ENCODE measurements around the gene ABCC3. TPM values are rescaled to one million over a fixed set of nuclear protein-coding genes. Genes with fewer than 3 reads are reported as not detected.

Gene ABCC3
- total and polyA plus RNA-seq, 2 of the 8 experiments (the other 6 are each of a cell fraction or from before 2014, with no cell fraction given): 0.35 to 0.37 TPM

DNA sequence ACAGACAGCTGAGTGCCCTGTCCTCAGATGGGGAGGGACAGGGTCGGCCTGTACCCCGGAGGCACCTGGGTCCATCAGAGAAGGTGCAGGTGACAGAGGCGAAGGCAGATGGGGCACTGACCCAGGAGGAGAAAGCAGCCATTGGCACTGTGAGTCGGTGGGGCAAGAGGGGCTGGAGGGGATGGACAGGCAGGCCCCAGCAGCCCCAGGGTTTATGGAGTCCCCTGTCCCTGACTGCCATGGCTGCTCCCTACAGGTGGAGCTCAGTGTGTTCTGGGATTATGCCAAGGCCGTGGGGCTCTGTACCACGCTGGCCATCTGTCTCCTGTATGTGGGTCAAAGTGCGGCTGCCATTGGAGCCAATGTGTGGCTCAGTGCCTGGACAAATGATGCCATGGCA is 40.9 kb downstream of the ABCC3 start:
- H3K4ac ChIP-seq (replicated peaks; ENCODE audit: insufficient read length, low read depth, low read length): no peak overlapping the region
- no peak overlapping the region for H3K4me3 ChIP-seq (ENCODE audit: extremely low read depth in 1 of 4, insufficient read depth in 2 of 4, low read depth in 3 of 4, low read length in 4 of 4)
- H3K79me2 ChIP-seq (ENCODE audit: control insufficient read depth in 1 of 2, insufficient read depth in 2 of 2, low read length in 2 of 2): no peaks in the 10 kb centered on the region
- no peak overlapping the region for H3K14ac ChIP-seq (ENCODE audit: insufficient read length)
- 94% methylated on average over 7 of the region's 7 CpGs; no CpG with 5 or more reads in 1 of the 2 experiments for WGBS, 2 experiments (ENCODE audit: extremely low coverage in 1 of 2, insufficient coverage in 1 of 2, insufficient read length in 1 of 2, insufficient replicate concordance in 2 of 2, low coverage in 1 of 2, low lambda C conversion rate in 2 of 2, missing lambda C conversion rate in 1 of 2)
- POLR2A ChIA-PET (ENCODE audit: partially characterized antibody): interaction anchor here (1.5 kb wide), 1 partner anchor 9 kb away, joined by 3 read pairs; no protein-coding TSS in a partner anchor
- H2BK20ac ChIP-seq (ENCODE audit: low read length): no peak overlapping the region
- no peak overlapping the region for H4K91ac ChIP-seq (replicated peaks; ENCODE audit: insufficient read length, low read length)
- H3K23me2 ChIP-seq (ENCODE audit: low read depth, low read length): no peaks in the 10 kb centered on the region
- no peaks in the 10 kb centered on the region for H3K36me3 ChIP-seq (ENCODE audit: control insufficient read depth in 2 of 4, insufficient read depth in 4 of 4, low read length in 3 of 4)
- no peak overlapping the region for H2BK12ac ChIP-seq (ENCODE audit: low read depth, low read length)
- H3K9me3 ChIP-seq (ENCODE audit: insufficient read depth in 2 of 2, low read depth in 1 of 2, low read length in 1 of 2): no peaks in the 10 kb centered on the region
- no peak overlapping the region for H4K8ac ChIP-seq (ENCODE audit: extremely low read depth, insufficient read depth, low read length)
- no peaks in the 10 kb centered on the region for H4K20me1 ChIP-seq (replicated peaks in 1 of 2; ENCODE audit: control insufficient read depth in 1 of 2, insufficient read depth in 2 of 2, low read length in 2 of 2)
- no peak for DNase-seq (ENCODE audit: low read depth in 1 of 2, low spot score in 2 of 2)
- H3K56ac ChIP-seq (replicated peaks; ENCODE audit: insufficient read length, low read depth, low read length): no peak overlapping the region
- no peak for FAIRE-seq
- H3K79me1 ChIP-seq (ENCODE audit: low read depth, low read length): no peaks in the 10 kb centered on the region
- H3K23ac ChIP-seq (ENCODE audit: insufficient read length): no peak overlapping the region
- H2BK5ac ChIP-seq (ENCODE audit: low read depth, low read length): no peak overlapping the region
- no peak overlapping the region for H2AFZ ChIP-seq (ENCODE audit: low read length)
- no peak overlapping the region for H2AK5ac ChIP-seq (ENCODE audit: low read depth, low read length)
- no peak overlapping the region for H2BK15ac ChIP-seq (ENCODE audit: low read length)
- H4K5ac ChIP-seq (ENCODE audit: insufficient read length, low read depth, low read length): no peak overlapping the region
- no peak overlapping the region for H3K9ac ChIP-seq (replicated peaks in 1 of 4; ENCODE audit: extremely low read depth in 1 of 4, low read depth in 3 of 4, low read length in 3 of 4)
- H3K27me3 ChIP-seq (replicated peaks in 1 of 4; ENCODE audit: control insufficient read depth in 3 of 4, extremely low read depth in 1 of 4, insufficient read depth in 3 of 4, low read length in 3 of 4): no peaks in the 10 kb centered on the region
- H2BK120ac ChIP-seq (replicated peaks; ENCODE audit: low read depth, low read length): no peak overlapping the region
- no peak overlapping the region for H3K27ac ChIP-seq (ENCODE audit: low read depth, low read length)
- H3K18ac ChIP-seq (ENCODE audit: extremely low read depth, low read length): no peak overlapping the region
- CTCF ChIA-PET (ENCODE audit: partially characterized antibody): interaction anchor here (0.7 to 5.3 kb wide), 9 partner anchors 10 to 128 kb away, joined by 3 to 23 read pairs (median 3); no protein-coding TSS in a partner anchor
- no peak overlapping the region for H3K4me2 ChIP-seq (ENCODE audit: insufficient read depth in 1 of 2, low read depth in 2 of 2, low read length in 2 of 2)
- no peaks in the 10 kb centered on the region for H3K4me1 ChIP-seq (replicated peaks in 1 of 4; ENCODE audit: control insufficient read depth in 3 of 4, insufficient read depth in 4 of 4, low read length in 3 of 4)
- no peak for TF ChIP-seq CREB1 (IDR thresholded peaks at IDR 0.05)
- TF ChIP-seq SRF (IDR thresholded peaks at IDR 0.05; ENCODE audit: low read depth, low read length): no peak
- TF ChIP-seq CBX8 (IDR thresholded peaks at IDR 0.05; ENCODE audit: borderline replicate concordance, low read depth, low read length): no peak
- no peak for TF ChIP-seq EGR1 (IDR thresholded peaks at IDR 0.05; ENCODE audit: borderline replicate concordance, low read depth, low read length)
- no peak for TF ChIP-seq CTBP2 (IDR thresholded peaks at IDR 0.05; ENCODE audit: borderline replicate concordance, insufficient read depth, insufficient read length, low read length)
- no peak for TF ChIP-seq CHD2 (IDR thresholded peaks at IDR 0.05; ENCODE audit: low read length)
- TF ChIP-seq CHD1 (IDR thresholded peaks at IDR 0.05; ENCODE audit: low read depth, low read length): no peak
- no peak for TF ChIP-seq NANOG (IDR thresholded peaks at IDR 0.05; ENCODE audit: insufficient read depth, low read depth, low read length, poor library complexity, severe bottlenecking)
- no peak for TF ChIP-seq ASH2L (IDR thresholded peaks at IDR 0.05; ENCODE audit: low read length)
- no peak for TF ChIP-seq RAD21 (IDR thresholded peaks at IDR 0.05 in 1 of 2, conservative IDR thresholded peaks at IDR 0.05 in 1 of 2; ENCODE audit: low read depth in 2 of 2, low read length in 2 of 2)
- TF ChIP-seq YY1 (IDR thresholded peaks at IDR 0.05; ENCODE audit: low read depth, low read length): no peak
- TF ChIP-seq POLR2AphosphoS5 (IDR thresholded peaks at IDR 0.05; ENCODE audit: low read depth, low read length): no peak
- no peak for TF ChIP-seq SAP30 (IDR thresholded peaks at IDR 0.05; ENCODE audit: insufficient read depth, insufficient replicate concordance, low read length)
- TF ChIP-seq CEBPB (IDR thresholded peaks at IDR 0.05; ENCODE audit: low read depth, low read length): no peak
- no peak for TF ChIP-seq POLR2A (IDR thresholded peaks at IDR 0.05; ENCODE audit: control extremely low read depth in 1 of 2, low read depth in 2 of 2, low read length in 2 of 2)

Data from H1 (cell line).